HCT116 (cell line): Measurements from ENCODE around the gene B3GALNT2. TPM values are rescaled to one million over a fixed set of nuclear protein-coding genes. Genes with fewer than 3 reads are reported as not detected.

ENCODE experiments used
- total RNA-seq: library from RNA; stranded (reverse); gene quantifications from one replicate; pipeline ENCODE4 v1.2.1, GENCODE V29; 2021; ENCODE audit not compliant: unreplicated experiment

Gene B3GALNT2
- total RNA-seq, 1 experiment from 2014 or later, result 36.8 TPM

Other genes starting within 250 kb of the B3GALNT2 start
- gene ARID4B, start 176.3 kb downstream of the B3GALNT2 start, total RNA-seq, result 28.3 TPM
- gene GGPS1, start 175.9 kb downstream of the B3GALNT2 start, total RNA-seq, result 30.6 TPM
- 20.8 TPM for gene TBCE, start 137.0 kb downstream of the B3GALNT2 start, total RNA-seq
- 10.6 TPM for gene GNG4, start 145.3 kb upstream of the B3GALNT2 start, total RNA-seq